ENCODE data around the gene PFN1. TPM values are rescaled to one million over a fixed set of nuclear protein-coding genes. Genes with fewer than 3 reads are reported as not detected.

PFN1 gene
- total RNA-seq, 1 experiment from 2014 or later = 1,213 TPM

GRCh38 chr17:4934173-4934979 lies 14.0 kb downstream of the PFN1 start:
- Histone ChIP-seq H3K9ac (ENCODE audit: low read length) (0 out of 2 replicates have a peak overlapping the region, but pooled peaks have one; percentile 17), H3K9me2 (ENCODE audit: insufficient read depth) (no peaks in the 10 kb centered on the region), H2AFZ (ENCODE audit: low read depth, low read length, poor library complexity, severe bottlenecking) (no peak overlapping the region), H3K4me2 (ENCODE audit: low read length) (peak overlapping the region; percentile 56), H3K27ac (ENCODE audit: low read depth, low read length) (no peak overlapping the region), H3K36me3 (ENCODE audit: control insufficient read depth in 1 of 2, insufficient read depth in 2 of 2, low read length in 2 of 2) (peaks cover 0 to 17% of the 10 kb centered on the region in 2 experiments; a peak in 1 of 4 replicates), H3K4me3 (replicated peaks in 1 of 2; ENCODE audit: low read depth in 1 of 2, low read length in 2 of 2) (no peak overlapping the region), H4K20me1 (ENCODE audit: insufficient read depth) (no peaks in the 10 kb centered on the region), H3K27me3 (ENCODE audit: insufficient read depth, low read length) (no peaks in the 10 kb centered on the region), H3K79me2 (ENCODE audit: insufficient read depth, low read length) (peaks cover 18% of the 10 kb centered on the region), H3K4me1 (ENCODE audit: control insufficient read depth in 1 of 2, insufficient read depth in 2 of 2, low read length in 2 of 2) (peaks cover 9 to 22% of the 10 kb centered on the region in 2 experiments), H3K9me3 (ENCODE audit: control insufficient read depth in 1 of 2, insufficient read depth in 1 of 2, low read depth in 1 of 2, low read length in 2 of 2) (no peaks in the 10 kb centered on the region)
- ATAC-seq (peak; percentile 79), DNase-seq (ENCODE audit: low read depth, low spot score) (no peak)
- no TSS peak for BruUV-seq (replicated peaks)
- intact Hi-C loops (cut with micrococcal nuclease) = loop anchor here (2.0 kb wide), 1 partner anchor 14 kb away; no protein-coding TSS in a partner anchor
- ChIA-PET RAD21 (ENCODE audit: low non-redundant PET in 1 of 2, low total read pairs in 2 of 2, uncharacterized antibody in 2 of 2, unreplicated experiment in 2 of 2) (no interaction called here), CTCF (interaction anchor here (0.7 kb wide), 1 partner anchor 25 kb away, joined by 3 read pairs; no protein-coding TSS in a partner anchor), POLR2A (interaction anchor here (0.7 kb wide), 1 partner anchor 1723 kb away, joined by 3 read pairs; no protein-coding TSS in a partner anchor)
- peak in 2 of 3 experiments; percentile 34 to 41; a peak in 3 of 6 replicates for TF ChIP-seq CTCF (IDR thresholded peaks at IDR 0.05 in 2 of 3, conservative IDR thresholded peaks at IDR 0.05 in 1 of 3; ENCODE audit: borderline replicate concordance in 1 of 3, insufficient read depth in 1 of 3, low read depth in 2 of 3, low read length in 2 of 3)
- no peak for TF ChIP-seq ZFX (IDR thresholded peaks at IDR 0.05)

- TF ChIP-seq EGR1 (IDR thresholded peaks at IDR 0.05; ENCODE audit: low read depth) (no peak), EZH2 (IDR thresholded peaks at IDR 0.05) (no peak), JUND (IDR thresholded peaks at IDR 0.05) (no peak), CTCF (IDR thresholded peaks at IDR 0.05 in 2 of 3, conservative IDR thresholded peaks at IDR 0.05 in 1 of 3; ENCODE audit: borderline replicate concordance in 1 of 3, insufficient read depth in 1 of 3, low read depth in 2 of 3, low read length in 2 of 3) (no peak), TCF7L2 (IDR thresholded peaks at IDR 0.05; ENCODE audit: borderline replicate concordance, extremely low read depth, insufficient read depth, insufficient read length) (no peak), CEBPB (IDR thresholded peaks at IDR 0.05; ENCODE audit: low read depth) (no peak)
- DNase-seq (ENCODE audit: low read depth, low spot score) = no peak
- Histone ChIP-seq H3K9ac (ENCODE audit: low read length) (no peak overlapping the region), H3K4me3 (replicated peaks in 1 of 2; ENCODE audit: low read depth in 1 of 2, low read length in 2 of 2) (no peak overlapping the region), H4K20me1 (ENCODE audit: insufficient read depth) (no peaks in the 10 kb centered on the region), H3K9me2 (ENCODE audit: insufficient read depth) (no peaks in the 10 kb centered on the region), H3K79me2 (ENCODE audit: insufficient read depth, low read length) (peaks cover 11% of the 10 kb centered on the region), H2AFZ (ENCODE audit: low read depth, low read length, poor library complexity, severe bottlenecking) (no peak overlapping the region), H3K27ac (ENCODE audit: low read depth, low read length) (no peak overlapping the region), H3K9me3 (ENCODE audit: control insufficient read depth in 1 of 2, insufficient read depth in 1 of 2, low read depth in 1 of 2, low read length in 2 of 2) (no peaks in the 10 kb centered on the region), H3K36me3 (ENCODE audit: control insufficient read depth in 1 of 2, insufficient read depth in 2 of 2, low read length in 2 of 2) (peaks cover 0 to 17% of the 10 kb centered on the region in 2 experiments; a peak in 1 of 4 replicates), H3K4me2 (ENCODE audit: low read length) (peak overlapping the region; percentile 56; the same call in 1 of the 2 replicates), H3K4me1 (ENCODE audit: control insufficient read depth in 1 of 2, insufficient read depth in 2 of 2, low read length in 2 of 2) (peaks cover 9 to 17% of the 10 kb centered on the region in 2 experiments), H3K27me3 (ENCODE audit: insufficient read depth, low read length) (no peaks in the 10 kb centered on the region)
- ATAC-seq = 0 out of 2 replicates have a peak, but pooled peaks have one; percentile 2
- no TSS peak for BruUV-seq (replicated peaks)
- POLR2A ChIA-PET = interaction anchor here (0.7 kb wide), 1 partner anchor 1724 kb away, joined by 3 read pairs; no protein-coding TSS in a partner anchor
- RAD21 ChIA-PET (ENCODE audit: low non-redundant PET in 1 of 2, low total read pairs in 2 of 2, uncharacterized antibody in 2 of 2, unreplicated experiment in 2 of 2) = no interaction called here
- CTCF ChIA-PET = no interaction called here
- intact Hi-C loops (cut with micrococcal nuclease) = loop anchor here (2.0 kb wide), 1 partner anchor 13 kb away; no protein-coding TSS in a partner anchor
Observed at GRCh38 chr17:4933646-4934045, 14.7 kb downstream of the PFN1 start.

Data from HCT116 (cell line).